SU-DHL-6 (cell line): ENCODE data around the gene YIPF2.
"Not testable (repeated sequence)": the region's sequence is repeated elsewhere in the genome, so short reads cannot be mapped to it uniquely, and the experiment has no call there.

Experiments used
- H2AFZ ChIP-seq: fragments of 200-600 bp; sonication (generic); 2 replicates; pipeline ENCODE4 v1.6.1; 2014; ENCODE audit warnings: low read depth, mild to moderate bottlenecking, moderate library complexity, mixed read lengths, antibody characterized with exemption, low read length; ENCODE audit not compliant: severe bottlenecking
- H3F3A ChIP-seq: fragments of 200-600 bp; shearing (Covaris generic); 2 replicates; pipeline ENCODE4 v1.6.0; 2016; ENCODE audit warnings: antibody characterized with exemption, mild to moderate bottlenecking; ENCODE audit not compliant: insufficient read depth
- H3K27ac ChIP-seq: fragments of 200-600 bp; sonication (generic); 2 replicates; pipeline ENCODE4 v1.5.1; 2016; ENCODE audit warnings: low read depth, mild to moderate bottlenecking, low read length, moderate library complexity, mixed read lengths
- H3K27me3 ChIP-seq: fragments of 200-600 bp; sonication (generic), shearing (Covaris generic); 2 replicates; pipeline ENCODE4 v1.6.0; 2014; ENCODE audit warnings: mild to moderate bottlenecking, low read length
- H3K36me3 ChIP-seq: fragments of 200-600 bp; sonication (generic); 2 replicates; pipeline ENCODE4 v1.6.1; 2014; ENCODE audit warnings: mild to moderate bottlenecking, low read length, mixed read lengths
- H3K4me2 ChIP-seq: fragments of 300-600, 200-600 bp; shearing (Covaris generic), sonication (generic); 2 replicates; pipeline ENCODE4 v1.6.0; 2014; ENCODE audit warnings: low read length, low read depth, mild to moderate bottlenecking; ENCODE audit not compliant: poor library complexity, severe bottlenecking
- H3K4me3 ChIP-seq: fragments of 200-600 bp; sonication (generic); 2 replicates; pipeline ENCODE4 v1.5.1; 2014; ENCODE audit warnings: antibody characterized with exemption, low read length, mild to moderate bottlenecking, mixed read lengths; ENCODE audit not compliant: insufficient read depth, poor library complexity, severe bottlenecking
- H3K79me2 ChIP-seq: fragments of 200-600 bp; sonication (generic); 2 replicates; pipeline ENCODE4 v1.6.1; 2014; ENCODE audit warnings: mild to moderate bottlenecking, low read length, moderate library complexity; ENCODE audit not compliant: insufficient read depth
- H3K9ac ChIP-seq: fragments of 200-600 bp; sonication (generic); 2 replicates; pipeline ENCODE4 v1.7.0; 2014; ENCODE audit warnings: mild to moderate bottlenecking, low read length
- H3K9me2 ChIP-seq: fragments of 200-600 bp; sonication (generic); replicated peaks from 2 replicates; pipeline ENCODE4 v1.6.1; 2014; ENCODE audit warnings: low read length; ENCODE audit not compliant: insufficient read depth
- H3K9me3 ChIP-seq: fragments of 200-600 bp; sonication (generic); 2 replicates; pipeline ENCODE4 v1.6.1; 2014; ENCODE audit warnings: low read length, mixed read lengths; ENCODE audit not compliant: insufficient read depth
- H4K20me1 ChIP-seq: fragments of 200-600 bp; sonication (generic); 2 replicates; pipeline ENCODE4 v1.6.1; 2014; ENCODE audit warnings: low read depth, mild to moderate bottlenecking, antibody characterized with exemption, low read length, moderate library complexity, mixed read lengths
- CTCF ChIP-seq: fragments of 200-600 bp; sonication (generic); IDR thresholded peaks from one replicate; pipeline ENCODE4 v1.5.1; 2017; ENCODE audit warnings: antibody characterized with exemption, mild to moderate bottlenecking, low read length, moderate library complexity; ENCODE audit not compliant: insufficient read depth, poor library complexity, severe bottlenecking
- EZH2phosphoT487 ChIP-seq: fragments of 200-600 bp; sonication (generic), shearing (Covaris generic); conservative IDR thresholded peaks from 2 replicates; pipeline ENCODE4 v1.6.1; 2018; ENCODE audit warnings: mild to moderate bottlenecking, antibody characterized with exemption, low read length, moderate library complexity, mixed read lengths

The YIPF2 gene

GRCh38 chr19:10960314-10961072 is 32.1 kb upstream of the YIPF2 start, which contains the start of gene SMARCA4:
SMARCA4 (plus strand) TSS chr19:10961030; CDS start chr19:10984152, 23,122 bp downstream.
- H3F3A ChIP-seq = peaks cover 27% of the 10 kb centered on the region
- H4K20me1 ChIP-seq = no peaks in the 10 kb centered on the region
- H3K9ac ChIP-seq = peak within 1 kb of the TSS; percentile 99
- H3K4me3 ChIP-seq = peak within 1 kb of the TSS; percentile 97
- H3K4me2 ChIP-seq = peak within 1 kb of the TSS; percentile 98
- H3K9me2 ChIP-seq = no peaks in the 10 kb centered on the region
- H3K36me3 ChIP-seq = peaks cover 5% of the 10 kb centered on the region; the same call in 1 of the 2 replicates
- TF ChIP-seq CTCF (no peak), EZH2phosphoT487 (no peak)
- no peaks in the 10 kb centered on the region for H3K9me3 ChIP-seq
- peak within 1 kb of the TSS; percentile 99 for H3K27ac ChIP-seq
- no peaks in the 10 kb centered on the region for H3K27me3 ChIP-seq
- peak within 1 kb of the TSS; percentile 68 for H2AFZ ChIP-seq
- peaks cover 43% of the 10 kb centered on the region for H3K79me2 ChIP-seq

GRCh38 chr19:10959277-10959968 is 31.0 kb upstream of the YIPF2 start:
- not testable (repeated sequence) for H3K9me2 ChIP-seq, H4K20me1 ChIP-seq, H3K9me3 ChIP-seq, H3K27ac ChIP-seq, H2AFZ ChIP-seq, H3K36me3 ChIP-seq, H3K27me3 ChIP-seq
- peaks cover 19% of the 10 kb centered on the region for H3F3A ChIP-seq
- peak overlapping the region; percentile 85 for H3K4me3 ChIP-seq
- H3K79me2 ChIP-seq = peaks cover 32% of the 10 kb centered on the region
- H3K9ac ChIP-seq = peak overlapping the region; percentile 88
- H3K4me2 ChIP-seq = peak overlapping the region; percentile 98

GRCh38 chr19:10952809-10953208 is 24.4 kb upstream of the YIPF2 start:
- H4K20me1 ChIP-seq = no peaks in the 10 kb centered on the region
- H2AFZ ChIP-seq = no peak overlapping the region
- H3K9ac ChIP-seq = no peak overlapping the region
- TF ChIP-seq EZH2phosphoT487 (no peak), CTCF (no peak)
- no peaks in the 10 kb centered on the region for H3K9me3 ChIP-seq
- no peak overlapping the region for H3K4me2 ChIP-seq
- H3F3A ChIP-seq = peaks cover 11% of the 10 kb centered on the region
- no peaks in the 10 kb centered on the region for H3K27me3 ChIP-seq
- no peaks in the 10 kb centered on the region for H3K36me3 ChIP-seq
- H3K27ac ChIP-seq = peak overlapping the region; percentile 13; the same call in 1 of the 2 replicates
- H3K4me3 ChIP-seq = no peak overlapping the region
- H3K79me2 ChIP-seq = no peaks in the 10 kb centered on the region
- no peaks in the 10 kb centered on the region for H3K9me2 ChIP-seq
